Measurements from ENCODE around the gene PM20D1. TPM values are rescaled to one million over a fixed set of nuclear protein-coding genes. Genes with fewer than 3 reads are reported as not detected.
A peak's percentile ranks its signal among the peaks of the same experiment; 100 is the strongest.

Gene PM20D1
- total RNA-seq, 4 donors from 2014 or later, result 0.13 TPM; not detected in 3

DNA sequence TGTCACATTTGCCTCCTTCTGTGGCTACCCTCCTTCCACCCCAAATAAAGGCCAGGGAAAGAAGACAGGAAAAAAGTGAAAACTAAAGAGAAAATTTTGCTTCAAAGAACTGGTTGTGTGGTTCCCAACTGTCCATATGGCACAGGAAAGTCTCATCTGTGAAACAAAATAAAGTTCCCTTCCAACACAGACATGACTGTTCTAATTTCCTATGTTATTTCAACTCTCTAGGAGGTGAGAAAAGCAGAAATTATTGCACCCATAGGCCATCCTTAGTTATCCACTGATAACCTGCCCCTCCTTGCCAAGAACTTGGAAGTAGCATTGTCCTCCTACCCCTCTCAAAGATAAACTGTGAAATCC is 66.5 kb downstream of the PM20D1 start:
- Histone ChIP-seq H3K36me3 (no peaks in the 10 kb centered on the region), H3K27ac (peak overlapping the region; percentile 59 to 81 (median 80)), H3K9me3 (no peaks in the 10 kb centered on the region), H3K27me3 (no peaks in the 10 kb centered on the region), H3K4me1 (peaks cover 0 to 23% (median 0%) of the 10 kb centered on the region in 3 donors), H3K4me3 (no peak overlapping the region)
- TF ChIP-seq EP300 (IDR thresholded peaks at IDR 0.05), result no peak
- no peak for TF ChIP-seq POLR2A (IDR thresholded peaks at IDR 0.05)
- TF ChIP-seq, protein P1, sequence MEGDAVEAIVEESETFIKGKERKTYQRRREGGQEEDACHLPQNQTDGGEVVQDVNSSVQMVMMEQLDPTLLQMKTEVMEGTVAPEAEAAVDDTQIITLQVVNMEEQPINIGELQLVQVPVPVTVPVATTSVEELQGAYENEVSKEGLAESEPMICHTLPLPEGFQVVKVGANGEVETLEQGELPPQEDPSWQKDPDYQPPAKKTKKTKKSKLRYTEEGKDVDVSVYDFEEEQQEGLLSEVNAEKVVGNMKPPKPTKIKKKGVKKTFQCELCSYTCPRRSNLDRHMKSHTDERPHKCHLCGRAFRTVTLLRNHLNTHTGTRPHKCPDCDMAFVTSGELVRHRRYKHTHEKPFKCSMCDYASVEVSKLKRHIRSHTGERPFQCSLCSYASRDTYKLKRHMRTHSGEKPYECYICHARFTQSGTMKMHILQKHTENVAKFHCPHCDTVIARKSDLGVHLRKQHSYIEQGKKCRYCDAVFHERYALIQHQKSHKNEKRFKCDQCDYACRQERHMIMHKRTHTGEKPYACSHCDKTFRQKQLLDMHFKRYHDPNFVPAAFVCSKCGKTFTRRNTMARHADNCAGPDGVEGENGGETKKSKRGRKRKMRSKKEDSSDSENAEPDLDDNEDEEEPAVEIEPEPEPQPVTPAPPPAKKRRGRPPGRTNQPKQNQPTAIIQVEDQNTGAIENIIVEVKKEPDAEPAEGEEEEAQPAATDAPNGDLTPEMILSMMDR (IDR thresholded peaks at IDR 0.05), result no peak
- TF ChIP-seq POLR2AphosphoS5 (IDR thresholded peaks at IDR 0.05), result no peak
- no peak for ATAC-seq

DNA sequence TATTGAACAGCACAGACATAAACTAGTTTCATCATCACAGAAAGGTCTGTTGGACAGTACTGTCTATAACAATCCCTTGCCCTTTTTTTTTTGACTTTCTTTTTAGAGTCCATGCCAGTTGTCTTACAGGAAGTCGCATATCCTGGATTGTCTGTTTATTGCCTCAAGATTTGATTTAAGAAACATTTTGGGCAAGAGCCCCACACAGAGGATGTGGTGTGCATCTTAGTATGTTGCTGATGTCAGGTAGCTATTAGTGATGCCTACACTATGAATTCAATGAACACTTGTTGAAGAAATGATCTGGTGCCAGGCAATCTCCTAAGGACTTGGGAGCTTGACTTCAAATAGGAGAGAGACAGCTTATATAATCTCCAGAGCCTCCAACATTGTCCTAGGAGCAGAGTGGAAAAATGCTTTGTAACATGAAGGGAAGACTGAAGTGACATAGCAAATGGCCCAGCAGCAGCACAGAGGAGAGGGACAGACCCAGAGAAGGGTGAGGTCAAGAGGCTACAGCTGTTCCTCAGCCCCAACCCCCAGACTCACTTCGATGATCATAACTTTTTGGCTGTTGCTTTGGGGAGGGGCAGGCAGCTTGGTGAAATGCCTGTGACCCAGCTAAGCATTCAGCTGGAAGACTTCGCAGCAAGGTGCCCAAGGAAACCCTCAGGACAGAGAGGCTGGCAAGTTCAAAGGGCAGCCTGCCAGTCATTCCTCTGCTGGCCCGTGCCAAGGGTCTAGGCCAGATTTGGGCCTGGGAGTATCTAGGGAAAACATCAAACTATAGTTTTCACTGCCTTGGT is 67.1 kb downstream of the PM20D1 start:
- no peak for ATAC-seq
- no peaks in the 10 kb centered on the region for H3K27me3 ChIP-seq
- peaks cover 0 to 23% (median 0%) of the 10 kb centered on the region in 3 donors for H3K4me1 ChIP-seq
- TF ChIP-seq POLR2AphosphoS5 (IDR thresholded peaks at IDR 0.05), result no peak
- no peaks in the 10 kb centered on the region for H3K36me3 ChIP-seq
- peak overlapping the region; percentile 59 to 81 (median 80) for H3K27ac ChIP-seq
- H3K4me3 ChIP-seq, result no peak overlapping the region
- 80 to 83% methylated on average over 1 to 3 of the region's 4 CpGs for WGBS, 2 donors (ENCODE audit: low coverage in 1 of 2)
- H3K9me3 ChIP-seq, result no peaks in the 10 kb centered on the region

DNA sequence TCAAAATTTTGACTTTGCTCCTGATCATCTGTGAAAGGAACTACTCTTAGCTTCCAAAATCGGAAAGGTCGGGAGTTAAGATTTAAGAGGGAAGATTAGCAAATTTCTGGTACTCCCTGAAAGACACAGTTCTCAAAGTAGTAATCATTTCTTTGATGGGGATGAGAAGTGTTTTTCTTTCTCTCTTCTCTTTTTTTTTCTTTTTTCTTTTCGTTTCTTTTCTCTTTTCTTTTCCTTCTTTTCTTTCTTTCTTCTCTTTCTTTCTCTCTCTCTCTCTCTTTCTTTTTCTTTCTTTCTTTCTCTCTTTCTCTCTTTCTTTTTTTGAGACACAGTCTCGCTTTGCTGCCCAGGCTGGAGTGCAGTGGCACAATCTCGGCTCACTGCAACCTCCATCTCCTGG is 69.6 kb downstream of the PM20D1 start:
- WGBS, 2 donors (ENCODE audit: low coverage in 1 of 2), result 40 to 77% methylated on average over 1 to 3 of the region's 5 CpGs
- peaks cover 0 to 30% (median 0%) of the 10 kb centered on the region in 3 donors for H3K4me1 ChIP-seq
- H3K36me3 ChIP-seq, result no peaks in the 10 kb centered on the region
- no peaks in the 10 kb centered on the region for H3K9me3 ChIP-seq
- no peak for ATAC-seq
- H3K27ac ChIP-seq, result no peak overlapping the region
- H3K4me3 ChIP-seq, result no peak overlapping the region
- H3K27me3 ChIP-seq, result no peaks in the 10 kb centered on the region
- no peak for TF ChIP-seq POLR2A (IDR thresholded peaks at IDR 0.05)

Other genes starting within 250 kb of the PM20D1 start
- 10 to 100 TPM; 23.2 to 24.6 (median 23.6) TPM for gene ELK4, start 218.1 kb downstream of the PM20D1 start, total RNA-seq
- 1 to 10 TPM in 3 of 4 donors, under 1 TPM in 1; 0.84 to 1.3 (median 1.1) TPM for gene SLC45A3, start 169.6 kb downstream of the PM20D1 start, total RNA-seq
- 100 to 1,000 TPM; 130 to 180 (median 138) TPM for gene NUCKS1, start 100.0 kb downstream of the PM20D1 start, total RNA-seq
- 10 to 100 TPM; 17.0 to 74.8 (median 43.4) TPM for gene RAB29, start 74.7 kb downstream of the PM20D1 start, total RNA-seq
- 10 to 100 TPM; 20.9 to 38.7 (median 29.1) TPM for gene SLC41A1, start 36.9 kb downstream of the PM20D1 start, total RNA-seq
- under 1 TPM in 1 of 4 donors, not detected in 3; 0.16 TPM for gene SLC26A9, start 93.3 kb upstream of the PM20D1 start, total RNA-seq
- 1 to 10 TPM in 3 of 4 donors, under 1 TPM in 1; 0.78 to 2.4 (median 2.0) TPM for gene RAB7B, start 153.3 kb upstream of the PM20D1 start, total RNA-seq
- gene CTSE, start 173.8 kb upstream of the PM20D1 start, total RNA-seq, result not detected
- 1 to 10 TPM; 3.5 to 6.8 (median 5.0) TPM for gene RHEX, start 203.0 kb upstream of the PM20D1 start, total RNA-seq

Data from gastroesophageal sphincter (tissue), 4 donors.